GM21825 (cell line): ENCODE measurements around the gene CES2.
"Not testable (repeated sequence)": the region's sequence is repeated elsewhere in the genome, so short reads cannot be mapped to it uniquely, and the experiment has no call there.

Experiments
- ATAC-seq: cut with Tn5 transposase; IDR thresholded peaks from one replicate; pipeline ENCODE4 v1.9.1; 2021; ENCODE audit warnings: mild to moderate bottlenecking, moderate library complexity; ENCODE audit not compliant: unreplicated experiment

CES2 gene

DNA sequence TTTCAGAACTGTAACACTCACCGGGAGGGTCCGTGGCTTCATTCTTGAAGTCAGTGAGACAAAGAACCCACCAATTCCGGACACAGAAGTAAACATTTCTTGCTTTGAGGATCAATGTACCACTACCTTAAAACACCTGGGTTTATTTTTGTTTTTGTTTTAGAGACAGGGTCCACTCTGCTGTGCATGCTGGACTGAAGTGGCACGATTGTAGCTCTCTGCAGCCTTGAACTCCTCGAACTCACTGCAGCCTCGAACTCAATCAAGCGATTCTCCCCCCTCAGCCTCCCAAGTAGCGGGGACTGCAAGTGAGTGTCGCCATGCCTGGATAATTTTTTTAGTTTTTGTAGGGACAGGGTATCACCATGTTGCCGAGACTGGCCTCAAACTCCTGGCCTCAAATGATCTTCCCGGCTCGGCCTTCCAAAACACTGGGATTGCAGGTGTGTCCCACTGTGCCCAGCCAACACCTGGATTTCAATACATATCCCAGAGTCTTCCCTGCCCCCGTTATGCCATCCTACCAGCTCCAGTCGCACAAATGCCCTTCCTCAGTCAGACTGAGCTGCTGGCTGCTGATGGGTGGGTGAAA, 40.1 kb downstream of the CES2 start:
- no peak for ATAC-seq

DNA sequence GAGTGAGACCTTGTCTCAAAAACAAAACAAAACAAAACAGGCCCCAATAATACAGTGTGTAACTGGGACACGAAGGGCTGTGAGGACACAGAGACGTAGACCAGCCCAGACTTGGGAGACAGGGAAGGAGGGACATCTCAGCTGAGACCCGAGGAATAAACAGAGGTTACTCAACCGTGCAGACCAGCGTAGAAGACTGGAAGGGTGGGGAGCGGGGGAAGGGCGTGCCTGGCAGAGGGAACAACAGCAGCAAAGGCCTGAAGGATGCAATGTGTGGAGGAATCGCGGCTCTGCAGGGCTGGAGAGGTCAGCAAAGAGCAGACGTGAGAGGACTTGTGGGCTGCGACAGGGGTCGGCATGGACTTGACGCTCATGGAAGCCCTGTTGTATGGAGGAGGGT, 41.4 kb downstream of the CES2 start:
- no peak for ATAC-seq

DNA sequence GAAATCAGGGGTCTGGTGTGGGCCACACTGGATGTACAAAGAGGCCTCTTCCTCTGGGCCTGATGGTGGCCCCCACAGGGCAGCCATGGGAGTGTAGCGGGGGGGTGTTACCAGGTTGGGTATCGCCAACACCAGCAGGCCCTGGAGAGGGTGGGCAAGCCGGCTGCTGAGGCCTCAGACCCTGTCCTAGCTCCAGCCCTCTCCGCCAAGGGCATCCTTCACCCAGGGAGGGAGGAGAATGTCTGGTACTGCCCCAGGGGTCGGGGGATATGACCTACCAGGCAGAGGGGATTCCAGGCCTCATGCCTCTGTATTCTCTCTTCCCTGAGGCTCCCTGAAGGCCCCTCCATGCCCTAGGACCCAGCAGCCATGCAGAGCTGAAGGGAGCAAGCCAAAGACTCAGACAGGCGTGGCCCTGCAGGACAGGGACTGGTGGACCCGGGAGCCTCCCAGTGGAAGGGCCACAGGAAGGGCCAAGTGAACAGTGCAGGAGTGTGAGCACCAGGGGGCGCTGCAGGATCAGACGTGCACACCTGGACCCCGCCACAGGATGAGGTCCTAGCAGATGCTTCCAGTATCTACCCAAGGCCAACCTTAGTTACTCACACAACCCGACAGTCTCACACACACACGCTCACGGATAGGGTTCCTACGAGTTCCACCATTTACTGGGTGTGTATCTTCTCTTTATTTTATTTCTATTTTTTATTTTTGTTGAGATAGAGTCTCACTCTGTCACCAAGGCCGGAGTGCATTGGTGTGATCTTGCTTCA, 42.2 kb downstream of the CES2 start:
- no peak for ATAC-seq

DNA sequence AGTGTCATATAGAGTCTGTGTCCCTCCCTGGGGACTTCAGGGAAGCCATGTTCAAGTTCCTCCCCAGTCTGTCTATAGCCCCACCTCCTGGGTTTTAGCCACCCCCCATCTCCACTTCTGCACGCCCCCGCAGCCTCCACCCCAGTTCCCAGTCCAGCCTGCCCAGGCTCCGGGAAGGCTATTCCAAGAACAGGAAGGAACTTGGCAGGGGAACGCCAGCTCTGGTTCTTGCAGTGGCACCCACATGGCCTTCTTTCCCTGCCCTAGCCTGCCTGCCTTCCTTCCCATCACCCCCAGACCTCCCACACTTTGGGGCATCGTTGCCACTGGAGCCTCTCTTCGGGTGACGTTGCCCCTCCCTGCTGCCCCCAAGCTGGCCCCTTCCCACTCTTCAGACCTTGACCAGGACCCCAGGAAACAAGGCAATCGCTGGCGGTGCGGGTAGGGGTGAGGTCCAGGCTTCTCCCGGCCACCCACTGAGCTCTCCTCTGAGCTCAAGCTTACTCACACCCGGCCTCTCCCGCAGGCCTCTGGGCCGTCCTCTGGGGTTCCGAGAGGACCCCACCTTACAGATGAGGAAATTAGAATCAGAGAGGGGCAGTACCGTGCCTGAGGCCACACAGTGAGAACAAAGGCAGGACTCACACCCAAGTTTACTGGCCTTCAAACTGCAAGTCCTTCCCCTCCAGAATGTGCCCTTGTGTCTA, 43.8 kb downstream of the CES2 start:
- no peak for ATAC-seq

DNA sequence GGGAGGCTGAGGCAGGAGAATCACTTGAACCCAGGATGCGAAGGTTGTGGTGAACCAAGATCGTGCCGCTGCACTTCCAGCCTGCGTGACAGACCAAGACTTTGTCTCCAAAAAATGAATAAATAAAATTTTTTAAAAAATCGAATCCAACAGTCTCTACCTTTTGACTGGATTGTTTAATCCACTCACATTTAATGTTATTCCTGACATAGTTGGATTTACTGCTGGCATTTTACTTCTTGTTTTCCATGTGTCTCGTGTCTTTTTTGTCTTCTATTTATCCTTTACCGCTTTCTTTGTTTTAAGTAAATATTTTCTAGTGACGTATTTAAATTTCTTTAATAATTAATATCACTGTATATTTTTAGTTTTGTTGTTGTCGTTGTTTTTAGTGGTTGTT, 47.7 kb downstream of the CES2 start:
- ATAC-seq, result no peak

DNA sequence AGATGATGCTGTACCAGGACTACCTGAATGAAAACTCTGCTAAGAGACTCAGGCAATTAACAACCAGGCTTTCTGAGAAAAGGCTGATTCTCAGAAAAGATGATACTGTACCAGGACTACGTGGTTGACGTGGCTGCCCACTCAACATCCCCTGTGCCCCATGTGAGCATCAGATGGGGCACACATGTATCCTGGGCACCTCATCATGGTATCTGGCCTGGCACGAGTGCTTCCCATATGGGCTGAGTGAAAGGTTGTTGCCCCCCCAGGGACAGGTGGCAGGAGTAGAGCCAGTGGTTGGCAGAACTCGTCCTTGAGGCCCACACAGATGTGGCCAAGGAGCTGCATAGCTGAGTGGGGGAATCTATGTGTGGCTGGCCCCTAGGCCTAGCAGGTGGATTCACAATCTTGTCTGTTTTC, 49.6 kb downstream of the CES2 start:
- no peak for ATAC-seq

DNA sequence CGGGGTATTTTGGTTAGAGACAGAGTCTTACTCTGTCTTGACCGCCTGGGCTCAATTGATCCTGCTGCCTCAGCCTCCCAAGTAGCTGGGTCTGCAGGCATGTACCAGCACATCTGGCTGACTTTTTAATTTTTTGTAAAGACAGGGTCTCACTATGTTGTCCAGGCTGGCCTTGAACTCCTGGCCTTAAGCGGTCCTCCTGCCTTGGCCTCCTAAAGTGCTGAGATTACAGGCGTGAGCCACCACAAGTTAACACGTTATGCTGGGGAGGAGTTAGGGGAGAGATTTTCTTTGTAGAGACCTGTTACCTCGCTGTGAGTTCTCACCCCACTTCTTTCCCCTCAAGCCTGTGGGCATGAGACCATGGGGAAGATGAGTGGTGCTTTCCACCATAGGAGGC, 51.2 kb downstream of the CES2 start:
- ATAC-seq, result no peak

DNA sequence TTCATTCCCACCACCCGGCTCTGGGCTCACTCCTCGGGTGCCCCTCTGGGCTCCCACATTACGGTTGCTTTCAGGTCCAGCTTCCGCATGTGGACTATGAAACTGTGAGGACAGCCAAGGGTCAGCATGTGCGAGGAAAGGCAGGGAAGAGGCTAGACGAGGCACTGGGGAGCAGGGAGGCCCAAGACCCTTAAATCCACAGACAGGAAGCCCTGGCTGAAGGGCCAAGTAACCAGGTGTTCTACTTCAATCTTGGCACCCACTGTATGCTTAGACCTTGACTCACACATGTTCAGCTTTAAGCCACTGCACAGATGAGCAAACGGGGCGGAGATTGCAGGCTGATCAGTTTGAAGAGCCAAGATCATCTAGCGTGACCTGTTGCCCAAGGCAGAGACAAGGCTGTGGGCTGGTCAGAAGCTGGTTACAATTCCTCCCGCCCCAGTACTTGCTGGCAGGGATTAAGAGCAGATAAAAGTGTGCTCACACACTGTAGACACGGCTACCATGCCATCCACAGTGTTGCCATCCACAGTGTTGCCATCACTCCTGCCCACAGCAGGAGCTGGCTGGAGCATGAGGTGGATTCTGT, 53.0 kb downstream of the CES2 start, which contains the start of gene CES4A:
Gene CES4A, plus strand, starts transcription at position 393 of the 592 bp plus-strand sequence. Its CDS starts 184 bp downstream, at position 577.
- no peak for ATAC-seq

DNA sequence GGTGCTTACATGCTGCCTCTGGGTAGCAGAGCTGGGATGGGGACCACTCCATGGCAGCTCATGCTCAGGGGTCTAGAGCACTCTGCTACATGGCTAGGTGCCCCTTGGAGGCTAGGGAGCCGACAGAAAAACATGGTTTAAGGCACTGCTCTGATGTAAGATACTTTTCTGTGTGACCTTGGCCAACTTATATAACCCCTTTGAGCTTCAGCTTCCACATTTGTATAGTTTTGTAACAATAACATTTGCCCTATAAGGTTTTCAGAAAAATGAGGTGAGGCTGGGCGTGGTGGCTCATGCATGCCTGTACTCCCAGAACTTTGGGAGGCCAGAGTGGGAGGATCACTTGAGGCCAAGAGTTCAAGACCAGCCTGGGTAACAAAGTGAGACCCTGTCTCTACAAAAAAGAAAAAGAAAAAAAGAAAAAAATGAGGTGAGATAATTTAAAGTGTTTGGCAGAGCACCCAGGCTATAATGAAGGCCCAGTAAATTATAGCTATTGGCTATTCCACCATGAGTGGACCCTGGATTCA, 56.3 kb downstream of the CES2 start:
- ATAC-seq, result no peak

DNA sequence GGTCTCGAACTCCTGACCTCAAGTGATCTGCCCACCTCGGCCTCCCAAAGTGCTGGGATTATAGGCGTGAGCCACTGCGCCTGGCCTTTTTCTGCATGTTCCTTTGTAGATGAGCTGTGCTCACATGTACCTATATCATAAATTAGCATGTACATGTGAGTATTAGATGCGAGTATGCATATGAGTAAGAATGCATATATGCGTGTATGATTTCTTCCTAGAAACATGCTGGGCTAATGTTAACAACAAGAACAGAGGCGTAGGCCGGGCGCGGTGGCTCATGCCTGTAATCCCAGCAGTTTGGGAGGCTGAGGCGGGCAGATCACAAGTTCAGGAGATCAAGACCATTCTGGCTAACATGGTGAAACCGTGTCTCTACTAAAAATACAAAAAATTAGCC, 58.2 kb downstream of the CES2 start:
- not testable (repeated sequence) for ATAC-seq
